Subcutaneous abdominal adipose tissue (tissue), 5 donors: ENCODE data around the gene PRDM15.

Experiments
- H3K27ac ChIP-seq: one replicate; pipeline ENCODE4 v1.7.0; 2013; ENCODE audit warnings: low read depth, mild to moderate bottlenecking, inconsistent platforms, low read length, moderate library complexity
- H3K27me3 ChIP-seq, 5 donors: one replicate each; pipeline ENCODE4 v1.7.0; 2013; ENCODE audit warnings: low read length in 5 of 5, inconsistent platforms in 1 of 5; ENCODE audit not compliant: control insufficient read depth in 5 of 5, insufficient read depth in 4 of 5
- H3K36me3 ChIP-seq, 5 donors: one replicate each; pipeline ENCODE4 v1.7.0; 2013; ENCODE audit warnings: low read length in 5 of 5; ENCODE audit not compliant: control insufficient read depth in 5 of 5, insufficient read depth in 5 of 5
- H3K4me1 ChIP-seq, 5 donors: one replicate each; pipeline ENCODE4 v1.7.0; 2013; ENCODE audit warnings: low read length in 5 of 5, mild to moderate bottlenecking in 3 of 5, moderate library complexity in 1 of 5; ENCODE audit not compliant: control insufficient read depth in 5 of 5, insufficient read depth in 5 of 5
- H3K4me3 ChIP-seq, 5 donors: one replicate each; pipeline ENCODE4 v1.7.0; 2013; ENCODE audit warnings: low read length in 5 of 5, low read depth in 1 of 5
- H3K9ac ChIP-seq, 5 donors: one replicate each; pipeline ENCODE4 v1.7.0; 2013; ENCODE audit warnings: low read length in 5 of 5, mild to moderate bottlenecking in 4 of 5, moderate library complexity in 3 of 5
- H3K9me3 ChIP-seq, 5 donors: one replicate each; pipeline ENCODE4 v1.7.0; 2013; ENCODE audit warnings: low read length in 5 of 5; ENCODE audit not compliant: control insufficient read depth in 5 of 5
- donor health status: healthy.
- donor health status: healthy.
- donor health status: healthy.
- donor health status: healthy.
- donor health status: healthy.

Gene PRDM15

GRCh38 chr21:41899426-41900202 lies 20.5 kb upstream of the PRDM15 start:
- no peaks in the 10 kb centered on the region for H3K9me3 ChIP-seq
- H3K9ac ChIP-seq = no peak overlapping the region
- H3K27ac ChIP-seq = no peak overlapping the region
- no peaks in the 10 kb centered on the region for H3K27me3 ChIP-seq
- H3K36me3 ChIP-seq = peaks cover 0 to 84% (median 79%) of the 10 kb centered on the region in 5 donors
- no peak overlapping the region for H3K4me3 ChIP-seq
- peaks cover 0 to 24% (median 5%) of the 10 kb centered on the region in 5 donors for H3K4me1 ChIP-seq

DNA sequence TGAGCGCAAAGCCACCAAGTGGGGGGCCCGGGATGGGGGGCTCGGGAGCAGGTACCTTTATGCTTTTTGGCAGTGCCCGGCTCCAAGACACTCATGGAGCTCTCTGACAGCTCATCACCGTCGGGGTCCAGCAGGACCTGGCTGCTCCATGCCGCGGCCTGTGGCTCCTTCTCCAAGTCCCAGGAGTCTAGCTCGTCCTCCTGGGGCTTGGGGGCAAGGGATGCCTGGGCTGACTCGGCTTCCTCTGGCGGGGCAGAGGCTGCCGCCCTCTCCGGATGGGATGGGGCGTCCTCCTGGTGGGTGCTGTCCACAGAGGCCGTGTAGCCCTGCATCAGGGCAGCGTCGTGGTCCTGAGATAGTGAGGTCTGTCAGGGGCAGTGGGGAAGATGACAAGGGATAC lies 19.9 kb upstream of the PRDM15 start:
- no peak overlapping the region for H3K27ac ChIP-seq
- peaks cover 0 to 87% (median 81%) of the 10 kb centered on the region in 5 donors for H3K36me3 ChIP-seq
- H3K9me3 ChIP-seq = no peaks in the 10 kb centered on the region
- no peak overlapping the region for H3K4me3 ChIP-seq
- no peak overlapping the region for H3K9ac ChIP-seq
- H3K27me3 ChIP-seq = no peaks in the 10 kb centered on the region
- peaks cover 0 to 24% (median 5%) of the 10 kb centered on the region in 5 donors for H3K4me1 ChIP-seq

DNA sequence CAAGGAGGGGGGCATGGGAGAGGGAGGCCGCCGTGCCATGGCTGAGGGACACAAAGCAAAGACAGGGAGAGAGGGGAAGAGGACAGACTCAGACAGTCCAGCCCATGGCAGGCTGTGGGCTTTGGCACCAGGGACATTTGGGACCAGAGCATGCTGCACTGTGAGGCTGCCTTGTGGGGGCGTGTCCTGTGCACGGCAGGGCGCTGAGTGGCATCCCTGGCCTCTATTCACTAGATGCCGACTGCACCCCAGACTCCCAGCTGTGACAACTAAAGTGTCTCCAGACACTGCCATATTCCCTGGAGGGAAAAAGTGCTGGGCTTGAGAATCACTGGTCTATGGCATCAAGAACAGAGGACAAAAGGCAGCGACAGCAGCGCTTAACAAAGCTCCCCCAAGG lies 18.6 kb upstream of the PRDM15 start:
- peaks cover 0 to 79% (median 75%) of the 10 kb centered on the region in 5 donors for H3K36me3 ChIP-seq
- H3K27me3 ChIP-seq = no peaks in the 10 kb centered on the region
- H3K4me3 ChIP-seq = no peak overlapping the region
- no peak overlapping the region for H3K27ac ChIP-seq
- no peak overlapping the region for H3K9ac ChIP-seq
- no peaks in the 10 kb centered on the region for H3K9me3 ChIP-seq
- H3K4me1 ChIP-seq = peaks cover 0 to 24% (median 5%) of the 10 kb centered on the region in 5 donors

- no peak overlapping the region for H3K27ac ChIP-seq
- H3K9ac ChIP-seq = no peak overlapping the region
- H3K9me3 ChIP-seq = no peaks in the 10 kb centered on the region
- no peaks in the 10 kb centered on the region for H3K27me3 ChIP-seq
- H3K36me3 ChIP-seq = peaks cover 0 to 79% (median 74%) of the 10 kb centered on the region in 5 donors
- H3K4me3 ChIP-seq = no peak overlapping the region
- peaks cover 0 to 24% (median 5%) of the 10 kb centered on the region in 5 donors for H3K4me1 ChIP-seq
Observed at GRCh38 chr21:41897047-41897669, 18.0 kb upstream of the PRDM15 start.

GRCh38 chr21:41895643-41896493 lies 16.7 kb upstream of the PRDM15 start:
- H3K9me3 ChIP-seq = no peaks in the 10 kb centered on the region
- no peak overlapping the region for H3K9ac ChIP-seq
- no peak overlapping the region for H3K4me3 ChIP-seq
- peak overlapping the region; percentile 5 for H3K27ac ChIP-seq
- H3K27me3 ChIP-seq = no peaks in the 10 kb centered on the region
- peaks cover 0 to 17% (median 5%) of the 10 kb centered on the region in 5 donors for H3K4me1 ChIP-seq
- peaks cover 0 to 79% (median 74%) of the 10 kb centered on the region in 5 donors for H3K36me3 ChIP-seq

- Histone ChIP-seq H3K4me1 (peaks cover 0 to 17% (median 5%) of the 10 kb centered on the region in 5 donors), H3K9ac (no peak overlapping the region), H3K27me3 (no peaks in the 10 kb centered on the region), H3K4me3 (no peak overlapping the region), H3K36me3 (peaks cover 4 to 82% (median 74%) of the 10 kb centered on the region in 5 donors), H3K27ac (no peak overlapping the region), H3K9me3 (no peaks in the 10 kb centered on the region)
Observed at GRCh38 chr21:41894922-41895557, 15.9 kb upstream of the PRDM15 start.

- no peaks in the 10 kb centered on the region for H3K9me3 ChIP-seq
- peaks cover 0 to 17% (median 5%) of the 10 kb centered on the region in 5 donors for H3K4me1 ChIP-seq
- H3K27ac ChIP-seq = no peak overlapping the region
- H3K27me3 ChIP-seq = no peaks in the 10 kb centered on the region
- H3K4me3 ChIP-seq = no peak overlapping the region
- H3K9ac ChIP-seq = no peak overlapping the region
- peaks cover 4 to 81% (median 73%) of the 10 kb centered on the region in 5 donors for H3K36me3 ChIP-seq
Observed at GRCh38 chr21:41894511-41894910, 15.4 kb upstream of the PRDM15 start.

DNA sequence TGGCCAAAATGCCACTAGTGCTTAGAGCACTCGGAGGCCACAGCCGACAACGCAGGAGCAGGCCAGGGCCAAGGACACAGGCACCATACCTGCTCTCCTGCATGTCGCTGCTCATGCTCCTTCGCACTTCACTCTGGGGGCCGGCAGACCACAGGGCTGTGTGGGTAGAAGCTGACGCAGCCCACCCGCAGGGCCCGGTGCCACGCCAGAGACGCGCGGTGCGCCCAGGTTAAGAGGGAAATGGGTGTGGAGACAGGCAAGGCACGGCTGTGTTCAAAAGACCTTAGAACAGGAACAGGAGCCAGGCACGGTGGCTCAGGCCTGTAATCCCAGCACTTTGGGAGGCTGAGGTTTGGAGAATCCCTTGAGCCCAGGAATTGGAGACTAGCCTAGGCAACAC lies 13.6 kb upstream of the PRDM15 start:
- peaks cover 0 to 34% (median 13%) of the 10 kb centered on the region in 5 donors for H3K4me1 ChIP-seq
- peaks cover 4 to 78% (median 69%) of the 10 kb centered on the region in 5 donors for H3K36me3 ChIP-seq
- H3K27me3 ChIP-seq = no peaks in the 10 kb centered on the region
- H3K4me3 ChIP-seq = no peak overlapping the region
- H3K27ac ChIP-seq = no peak overlapping the region
- no peak overlapping the region for H3K9ac ChIP-seq
- H3K9me3 ChIP-seq = no peaks in the 10 kb centered on the region

DNA sequence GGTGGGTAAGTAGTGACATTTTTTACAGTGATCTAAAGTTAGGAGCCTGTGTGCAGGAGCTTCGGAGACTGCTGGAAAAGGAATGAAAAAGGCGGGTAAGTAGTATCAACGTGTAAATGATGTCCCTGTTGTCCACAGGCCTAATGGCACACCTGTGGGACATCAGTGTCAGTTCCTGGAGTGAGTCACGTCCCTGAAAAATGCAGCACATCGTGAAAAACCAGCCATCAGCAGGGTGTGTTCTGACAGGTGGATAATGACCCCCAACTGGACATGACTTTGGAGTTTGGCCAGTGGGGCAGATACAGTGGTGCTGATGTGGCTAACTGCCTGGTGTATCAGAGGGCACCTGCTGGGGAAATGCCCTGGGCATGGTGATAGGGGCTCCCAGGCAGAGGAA lies 12.0 kb upstream of the PRDM15 start:
- Histone ChIP-seq H3K4me1 (peaks cover 0 to 21% (median 11%) of the 10 kb centered on the region in 5 donors), H3K36me3 (peaks cover 4 to 69% (median 60%) of the 10 kb centered on the region in 5 donors), H3K4me3 (no peak overlapping the region), H3K9ac (peak overlapping the region in 1 of 5 donors; percentile 19), H3K27ac (no peak overlapping the region), H3K9me3 (no peaks in the 10 kb centered on the region), H3K27me3 (no peaks in the 10 kb centered on the region)
